T-helper 2 cell (primary cell): ENCODE results near the gene SRPRA.
"Not testable (repeated sequence)": the region's sequence is repeated elsewhere in the genome, so short reads cannot be mapped to it uniquely, and the experiment has no call there.

Source experiments
- DNase-seq, 5 experiments: peaks; one replicate each; pipeline versions ENCODE4 v3.0.0 to v3.0.0-alpha.2; 2012 to 2022
- total RNA-seq, 2 donors: gene quantifications; one replicate each; lab custom pipeline; 2026; lab: John Stamatoyannopoulos, UW

The SRPRA gene
- total RNA-seq = 104 to 115 reads per million in 2 donors

- DNase-seq = peak; percentile 99 to 100 (median 100)
These were observed at the start of gene SRPRA, which contains the start of gene FOXRED1 for GRCh38 chr11:126268708-126269579. SRPRA (minus strand) TSS chr11:126268895; CDS start chr11:126268804, 91 bp downstream. FOXRED1 (plus strand) TSS chr11:126269154; CDS start chr11:126269207, 53 bp downstream.

GRCh38 chr11:126317756-126318573 is 49.3 kb upstream of the SRPRA start:
- peak in 2 of 5 experiments; percentile 40 to 63 for DNase-seq

DNA sequence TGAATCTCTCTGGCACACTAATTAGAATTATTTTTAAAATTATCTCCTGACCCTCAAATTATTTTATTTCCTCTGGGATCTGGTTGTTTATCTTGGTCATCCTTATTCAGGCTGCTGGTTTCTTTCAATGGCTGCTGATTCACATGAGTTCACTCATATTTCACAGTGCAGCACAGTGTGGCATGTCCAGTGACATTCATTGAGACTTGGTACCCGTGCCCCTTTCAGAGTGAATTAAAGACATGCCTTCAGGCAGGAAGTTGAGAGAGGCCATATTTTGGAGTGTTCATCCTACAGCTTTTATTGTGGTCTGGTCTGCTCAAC is 48.7 kb upstream of the SRPRA start:
- DNase-seq = no peak

- no peak for DNase-seq
These were observed 45.1 kb upstream of the SRPRA start for GRCh38 chr11:126313826-126314225.

GRCh38 chr11:126312961-126313360 is 44.3 kb upstream of the SRPRA start:
- DNase-seq = no peak

DNA sequence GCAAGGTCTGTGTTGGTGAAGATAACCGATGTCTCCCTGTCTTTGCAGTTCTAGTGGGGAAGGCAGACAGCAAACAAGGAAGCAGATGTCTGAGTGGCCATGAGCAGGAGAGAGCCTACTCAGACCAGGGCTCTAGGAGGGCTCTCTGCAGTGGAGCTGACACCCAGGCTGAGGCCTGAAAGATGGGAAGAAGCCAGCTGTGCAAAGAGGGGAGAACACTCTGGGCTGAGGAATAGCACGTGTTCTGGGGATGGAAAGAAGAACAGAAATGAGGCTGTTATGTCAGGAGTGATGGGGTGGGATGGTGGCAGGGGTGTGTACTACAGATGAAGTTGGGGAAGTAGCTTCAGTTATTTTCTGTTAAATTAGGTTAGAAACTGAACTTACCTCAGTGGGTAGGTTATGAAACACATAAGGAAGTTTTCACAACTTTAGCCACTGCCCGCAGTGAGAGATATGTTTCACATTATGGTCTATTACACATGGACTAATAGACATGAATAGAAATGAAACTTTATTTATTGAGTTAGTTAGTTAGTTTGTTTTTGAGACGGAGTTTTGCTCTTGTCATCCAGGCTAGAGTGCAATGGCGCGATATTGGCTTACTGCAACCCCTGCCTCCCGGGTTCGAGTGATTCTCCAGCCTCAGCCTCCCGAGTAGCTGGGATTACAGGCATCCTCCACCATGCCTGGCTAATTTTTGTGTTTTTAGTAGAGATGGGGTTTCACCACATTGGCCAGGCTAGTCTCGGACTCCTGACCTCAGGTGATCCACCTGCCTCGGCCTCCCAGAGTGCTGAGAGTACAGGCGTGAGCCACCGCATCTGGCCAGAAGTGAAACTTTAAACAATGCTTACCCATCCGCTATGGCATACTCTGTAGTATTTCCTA is 43.0 kb upstream of the SRPRA start:
- no peak for DNase-seq

DNA sequence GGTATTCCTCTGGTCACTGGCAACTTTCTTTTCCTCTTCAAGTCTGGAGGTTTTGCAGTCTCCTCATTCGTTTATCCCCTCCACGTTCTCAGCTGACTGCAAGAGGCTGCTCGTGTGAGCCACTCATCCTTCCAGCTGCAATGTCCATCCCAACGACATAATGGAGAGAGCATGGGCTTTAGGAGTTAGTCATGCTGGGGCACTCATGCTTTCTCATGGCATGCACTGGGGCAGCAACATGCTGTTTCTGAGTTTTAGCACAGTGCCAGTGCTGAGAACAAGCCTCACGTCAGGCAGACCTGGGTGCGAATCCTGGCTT is 42.3 kb upstream of the SRPRA start:
- no peak for DNase-seq

- peak in 4 of 5 experiments; percentile 24 to 52 (median 37) for DNase-seq
These were observed 41.7 kb upstream of the SRPRA start for GRCh38 chr11:126310200-126310991.

DNA sequence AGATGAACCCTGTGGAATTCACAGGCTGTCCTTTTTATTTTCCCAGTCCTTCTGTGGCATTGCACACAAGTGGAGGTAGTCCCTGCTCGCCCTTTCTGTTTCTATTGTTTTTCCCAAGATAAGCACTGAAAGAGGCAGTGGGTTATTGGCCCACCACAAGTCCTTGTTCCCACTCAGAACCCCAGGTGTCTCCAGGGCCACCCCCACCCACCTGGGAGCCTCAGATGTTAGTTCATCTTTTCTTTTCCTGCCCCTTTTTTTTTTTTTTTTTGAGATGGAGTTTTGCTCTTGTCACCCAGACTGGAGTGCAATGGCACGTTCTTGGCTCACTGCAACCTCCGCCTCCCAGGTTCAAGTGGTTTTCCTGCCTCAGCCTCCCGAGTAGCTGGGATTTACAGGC is 40.1 kb upstream of the SRPRA start:
- DNase-seq = not testable (repeated sequence)

GRCh38 chr11:126308271-126308671 is 39.6 kb upstream of the SRPRA start:
- no peak for DNase-seq

DNA sequence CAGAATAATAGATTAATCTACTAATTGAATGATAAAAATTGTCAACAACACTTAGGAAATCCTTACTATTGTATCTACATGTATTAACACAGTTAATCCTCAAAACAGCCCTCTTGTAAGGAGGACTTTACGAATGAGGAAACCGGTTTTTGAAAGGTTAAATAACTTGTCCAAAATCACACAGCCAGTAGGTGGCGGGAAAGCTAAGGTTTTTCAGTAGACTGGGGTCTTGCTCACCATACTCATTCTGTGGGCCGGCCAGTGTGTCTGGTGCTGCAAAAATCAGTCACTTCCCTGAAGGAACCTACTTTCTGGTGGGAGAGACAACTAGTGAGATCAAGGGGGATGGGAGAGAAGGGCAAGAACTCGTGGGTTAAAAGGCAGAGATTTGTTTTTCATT is 39.0 kb upstream of the SRPRA start:
- DNase-seq = peak in 1 of 5 experiments; percentile 30

DNA sequence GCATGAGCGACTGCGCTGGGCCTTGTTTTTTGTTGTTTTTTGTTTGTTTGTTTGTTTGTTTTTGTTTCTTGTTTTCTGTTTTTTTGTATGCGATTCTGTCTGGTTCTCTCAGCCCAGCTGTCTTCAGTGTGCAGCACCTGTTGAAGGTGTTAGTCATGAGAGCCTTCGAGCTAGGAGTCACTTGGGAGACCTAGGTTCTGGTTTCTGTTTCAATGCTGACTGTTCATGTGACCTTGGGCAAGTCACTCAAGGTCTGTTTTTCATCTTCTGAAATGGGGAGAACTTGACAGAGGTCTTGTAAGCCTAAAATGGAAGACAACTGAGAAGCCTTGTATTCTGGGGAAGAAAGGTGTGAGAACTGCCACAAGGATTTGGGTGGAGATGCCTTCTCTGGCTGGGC is 37.0 kb upstream of the SRPRA start:
- peak in 1 of 5 experiments; percentile 74 for DNase-seq

DNA sequence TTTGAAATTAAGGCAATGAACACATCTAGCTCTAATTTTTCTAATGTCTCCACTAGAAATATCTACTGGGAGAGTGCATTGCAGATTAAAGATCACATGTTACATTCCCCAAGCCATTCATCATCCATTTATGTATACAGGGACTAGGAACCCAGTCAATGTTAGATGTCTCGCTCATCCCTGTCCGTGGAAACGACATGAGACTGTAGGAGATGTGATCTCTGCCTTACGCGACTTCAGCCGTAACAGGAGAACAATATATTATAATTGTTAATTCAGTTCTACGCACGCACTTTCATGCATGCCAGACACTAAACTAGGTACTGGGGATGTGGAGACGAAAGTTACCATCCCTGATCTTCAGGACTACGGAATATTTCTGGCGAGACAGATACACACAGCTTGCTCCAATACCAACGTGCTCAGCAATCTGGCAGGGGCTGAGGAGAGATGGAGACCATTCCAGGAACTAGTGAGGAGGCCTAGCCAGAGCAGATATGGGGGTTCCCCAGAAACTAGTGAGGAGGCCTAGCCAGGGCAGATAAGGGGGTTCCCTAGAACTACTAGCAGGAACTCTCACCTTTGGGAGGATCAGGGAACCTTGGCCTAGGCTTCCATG is 35.9 kb upstream of the SRPRA start:
- peak in 1 of 5 experiments; percentile 31 for DNase-seq

DNA sequence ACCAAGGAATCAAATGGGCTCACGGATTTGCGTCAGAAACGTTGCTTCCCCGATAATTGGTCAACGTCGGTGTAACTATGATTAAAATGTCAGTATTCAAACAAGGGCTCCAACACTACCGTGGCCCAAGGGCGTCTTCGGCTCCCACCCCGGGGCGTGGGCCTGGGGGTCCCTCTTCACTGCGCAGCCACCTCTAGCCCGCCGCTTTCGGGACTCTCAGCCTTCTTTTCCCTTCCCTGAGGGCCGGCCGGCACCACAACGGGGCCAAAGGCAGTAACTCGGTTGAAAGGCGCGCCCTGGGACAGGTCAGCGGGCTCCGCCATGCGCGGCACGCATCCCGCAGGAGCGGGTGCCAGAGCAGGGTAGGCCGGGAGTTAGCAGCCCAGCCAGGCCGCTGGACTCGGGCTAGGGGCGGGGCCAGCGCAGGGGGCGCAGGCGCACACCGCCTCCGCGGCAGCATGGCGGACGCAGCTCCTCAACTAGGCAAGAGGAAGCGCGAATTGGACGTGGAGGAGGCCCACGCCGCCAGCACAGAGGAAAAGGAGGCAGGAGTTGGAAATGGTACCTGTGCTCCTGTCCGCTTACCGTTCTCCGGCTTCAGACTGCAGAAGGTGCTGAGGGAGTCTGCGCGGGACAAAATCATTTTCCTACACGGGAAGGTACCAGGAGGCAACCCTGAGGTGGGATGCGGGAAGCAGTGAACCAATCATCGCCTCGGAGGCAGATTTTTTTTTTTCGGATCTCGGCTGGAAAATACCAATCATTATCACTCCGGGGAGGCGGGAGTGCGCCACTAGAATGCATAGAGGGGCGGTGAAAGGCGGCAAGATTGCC is 35.1 kb upstream of the SRPRA start, which contains the start of gene DCPS:
Gene DCPS, plus strand, starts transcription at position 438 of the 834 bp plus-strand sequence. Its CDS starts 21 bp downstream, at position 459.
- DNase-seq = peak; percentile 74 to 91 (median 80)

DNA sequence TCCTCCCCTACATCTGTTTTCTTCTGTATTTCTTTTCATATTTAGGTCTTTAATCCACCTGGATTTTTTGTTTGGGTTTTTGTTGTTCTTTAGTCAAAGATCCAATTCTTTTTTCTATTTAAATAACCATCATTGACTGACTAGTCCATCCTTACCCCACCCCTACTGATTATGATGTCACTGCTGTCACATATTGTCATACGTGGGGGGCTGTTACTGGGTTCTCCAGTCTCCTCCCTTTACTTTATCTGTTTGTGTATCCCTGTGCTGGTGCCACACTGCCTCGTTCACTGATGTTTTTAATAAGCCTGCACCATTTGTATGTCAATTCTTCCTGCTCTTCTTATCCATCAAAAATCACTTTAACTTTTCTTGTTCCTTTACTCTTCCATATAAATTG is 28.3 kb upstream of the SRPRA start:
- DNase-seq = no peak

DNA sequence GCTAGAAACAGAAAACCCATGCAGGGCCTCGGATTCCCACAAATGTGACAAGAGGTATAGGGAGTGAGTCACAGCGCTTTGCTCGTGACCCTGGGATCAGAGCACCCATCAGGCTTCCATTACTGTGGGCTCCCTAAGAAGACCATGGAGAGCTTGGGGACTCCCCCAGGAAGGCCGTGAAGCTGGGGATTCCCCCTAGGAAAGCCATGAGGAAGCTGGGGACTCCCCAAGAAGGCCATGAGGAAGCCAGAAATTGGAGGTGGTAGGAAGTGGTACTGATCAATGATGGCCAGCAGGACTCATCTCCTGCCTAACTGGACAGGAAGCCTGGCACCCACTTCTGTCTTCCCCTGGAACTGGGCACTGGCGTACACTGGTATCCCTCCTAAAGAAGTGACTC is 25.0 kb upstream of the SRPRA start:
- no peak for DNase-seq

- no peak for DNase-seq
These were observed 22.2 kb upstream of the SRPRA start for GRCh38 chr11:126290887-126291286.

GRCh38 chr11:126288237-126288636 is 19.5 kb upstream of the SRPRA start:
- DNase-seq = no peak

DNA sequence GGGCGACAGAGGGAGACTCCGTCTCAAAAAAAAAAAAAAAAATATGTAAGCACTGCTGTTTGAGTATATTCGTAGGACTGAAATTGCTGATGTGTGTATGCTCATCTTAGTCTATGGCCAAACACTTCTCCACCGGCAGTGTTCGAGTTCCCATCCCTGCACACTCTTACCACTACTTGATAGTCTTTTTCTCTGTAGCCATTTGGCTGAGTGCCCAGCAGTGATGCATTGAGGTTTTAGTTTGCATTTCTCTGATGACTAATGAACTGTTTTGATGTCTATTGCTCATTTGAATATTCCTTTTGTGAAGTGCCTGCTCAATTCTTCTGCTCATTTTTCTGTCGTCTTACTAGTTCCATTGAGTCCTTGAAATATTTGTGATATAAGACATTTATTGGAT is 16.1 kb upstream of the SRPRA start:
- DNase-seq = peak in 4 of 5 experiments; percentile 61 to 86 (median 74)
